Omental fat pad (tissue), 4 donors: Measurements from ENCODE around the gene NR3C1. TPM values are rescaled to one million over a fixed set of nuclear protein-coding genes. Genes with fewer than 3 reads are reported as not detected.

ENCODE experiments used
- ATAC-seq: fragments of 150-250 bp; one replicate; pipeline ENCODE4 v1.9.1; 2016; ENCODE audit warnings: mild to moderate bottlenecking, moderate library complexity; ENCODE audit not compliant: low FRiP score
- DNase-seq: peaks from one replicate; pipeline ENCODE4 v3.0.0-alpha.2; 2019; ENCODE audit warnings: low spot score
- total RNA-seq, 4 donors: library from RNA; depleted of rRNA; stranded (reverse); fragments of >200 nt; gene quantifications; one replicate each; pipeline ENCODE4 v1.1.0, GENCODE V29; 2016
- TF ChIP-seq, protein P1 (sequence below), 3 donors: fragments of 450-650 bp; IDR thresholded peaks; one replicate each; pipeline ENCODE4 v1.5.1; 2016 to 2017; ENCODE audit warnings: antibody characterized with exemption in 3 of 3, mild to moderate bottlenecking in 3 of 3, moderate library complexity in 2 of 3

Gene NR3C1
- total RNA-seq, 4 donors from 2014 or later: 57.1 to 102 (median 62.3) TPM

DNA sequence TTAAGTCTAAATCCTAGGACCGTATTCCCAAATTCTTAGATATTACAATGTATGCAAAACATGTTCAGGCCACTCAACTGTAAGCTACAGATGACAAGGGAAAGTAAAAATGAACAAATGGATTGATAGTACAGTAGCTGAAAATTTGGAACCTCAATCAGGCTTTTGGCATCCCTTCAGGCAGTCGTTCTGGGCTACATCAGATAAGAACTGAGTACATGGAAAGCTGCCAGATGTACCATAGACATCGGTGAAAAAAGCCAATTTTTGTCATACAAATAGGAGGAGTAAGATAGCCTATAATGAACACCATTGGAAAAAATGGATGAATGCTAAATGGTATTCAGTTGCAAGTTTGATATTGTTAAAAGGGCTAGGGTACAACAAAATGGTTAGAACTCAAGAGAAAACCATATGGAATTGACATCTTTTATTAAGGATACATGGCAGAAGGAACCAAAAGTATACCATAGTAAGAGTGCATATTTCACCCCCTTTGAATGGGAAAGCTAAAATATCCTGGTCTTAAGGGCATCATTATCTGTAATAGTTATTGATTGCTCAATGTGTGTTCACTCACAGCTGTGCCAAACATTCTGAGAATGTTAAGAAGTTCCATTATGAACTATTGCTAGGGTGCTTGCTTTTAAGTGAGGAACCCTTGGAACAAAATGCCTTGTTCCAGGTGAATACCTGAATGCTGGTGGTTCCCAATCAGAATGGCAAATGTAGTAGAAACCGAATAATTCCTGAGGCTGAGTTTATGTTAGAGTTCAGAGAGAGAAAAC is 86.4 kb downstream of the NR3C1 start:
- DNase-seq (no peak), ATAC-seq (no peak)
- TF ChIP-seq, protein P1, sequence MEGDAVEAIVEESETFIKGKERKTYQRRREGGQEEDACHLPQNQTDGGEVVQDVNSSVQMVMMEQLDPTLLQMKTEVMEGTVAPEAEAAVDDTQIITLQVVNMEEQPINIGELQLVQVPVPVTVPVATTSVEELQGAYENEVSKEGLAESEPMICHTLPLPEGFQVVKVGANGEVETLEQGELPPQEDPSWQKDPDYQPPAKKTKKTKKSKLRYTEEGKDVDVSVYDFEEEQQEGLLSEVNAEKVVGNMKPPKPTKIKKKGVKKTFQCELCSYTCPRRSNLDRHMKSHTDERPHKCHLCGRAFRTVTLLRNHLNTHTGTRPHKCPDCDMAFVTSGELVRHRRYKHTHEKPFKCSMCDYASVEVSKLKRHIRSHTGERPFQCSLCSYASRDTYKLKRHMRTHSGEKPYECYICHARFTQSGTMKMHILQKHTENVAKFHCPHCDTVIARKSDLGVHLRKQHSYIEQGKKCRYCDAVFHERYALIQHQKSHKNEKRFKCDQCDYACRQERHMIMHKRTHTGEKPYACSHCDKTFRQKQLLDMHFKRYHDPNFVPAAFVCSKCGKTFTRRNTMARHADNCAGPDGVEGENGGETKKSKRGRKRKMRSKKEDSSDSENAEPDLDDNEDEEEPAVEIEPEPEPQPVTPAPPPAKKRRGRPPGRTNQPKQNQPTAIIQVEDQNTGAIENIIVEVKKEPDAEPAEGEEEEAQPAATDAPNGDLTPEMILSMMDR (IDR thresholded peaks at IDR 0.05): no peak

DNA sequence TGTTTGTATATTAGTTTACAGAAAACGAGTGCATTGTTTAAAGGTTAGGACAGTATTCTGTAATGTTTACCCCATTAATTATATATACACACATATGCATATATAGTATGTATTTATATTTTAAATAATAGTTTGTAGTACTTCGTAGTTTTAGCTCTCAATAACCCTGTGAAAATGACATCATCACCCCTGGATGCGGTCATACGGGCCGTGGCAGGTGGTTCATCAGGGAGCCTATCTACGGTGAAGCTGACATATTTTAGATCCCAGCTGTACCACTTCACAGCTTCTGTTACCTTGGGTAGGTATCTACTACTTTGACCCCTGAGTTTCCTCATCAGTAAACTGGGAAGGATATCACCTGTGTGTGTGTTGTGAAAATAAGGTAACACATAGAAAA is 87.1 kb downstream of the NR3C1 start:
- ATAC-seq (no peak), DNase-seq (no peak)
- TF ChIP-seq, protein P1 (IDR thresholded peaks at IDR 0.05): no peak

DNA sequence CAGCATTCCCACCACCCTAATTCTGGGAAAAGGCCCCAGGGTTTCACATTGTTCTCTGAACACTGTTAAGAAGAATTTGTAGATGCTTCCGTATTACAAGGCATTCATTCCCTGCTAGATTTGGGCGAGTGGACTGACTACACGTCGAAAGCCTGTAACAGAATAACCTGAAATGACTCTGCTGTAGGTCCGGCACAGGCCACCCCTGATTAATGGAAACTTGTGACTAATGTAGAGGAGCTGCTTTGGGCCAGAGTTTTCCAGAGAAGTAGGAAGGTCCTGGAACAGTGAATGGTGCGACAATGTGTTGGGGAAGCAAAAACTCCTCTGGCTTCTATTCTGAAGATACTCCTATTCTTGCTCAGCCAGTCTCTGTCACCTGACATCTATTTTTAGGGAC is 87.6 kb downstream of the NR3C1 start:
- DNase-seq (no peak), ATAC-seq (no peak)

DNA sequence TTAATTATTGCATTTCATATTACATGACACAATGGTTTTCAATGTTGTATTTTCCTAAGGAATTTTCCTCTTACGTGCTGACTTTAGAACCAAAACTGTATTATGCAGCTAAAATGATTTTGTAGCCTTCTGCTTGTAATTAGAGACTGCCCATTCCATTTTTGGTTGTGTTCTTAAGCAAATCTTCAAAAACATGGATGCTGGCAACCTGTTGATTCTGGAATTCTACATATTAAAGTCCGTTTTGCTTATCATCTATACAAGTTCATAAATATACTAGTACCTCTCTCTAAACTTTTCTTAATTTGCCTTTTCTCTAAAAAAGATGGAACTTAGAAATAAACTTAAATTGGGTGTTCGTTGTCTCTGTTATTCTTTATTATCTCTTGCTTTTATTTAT is 88.3 kb downstream of the NR3C1 start:
- DNase-seq (no peak), ATAC-seq (no peak)
- TF ChIP-seq, protein P1 (IDR thresholded peaks at IDR 0.05): no peak

More for the DNA sequence above, 87.6 kb downstream of the NR3C1 start:
- TF ChIP-seq, protein P1 (IDR thresholded peaks at IDR 0.05): no peak

DNA sequence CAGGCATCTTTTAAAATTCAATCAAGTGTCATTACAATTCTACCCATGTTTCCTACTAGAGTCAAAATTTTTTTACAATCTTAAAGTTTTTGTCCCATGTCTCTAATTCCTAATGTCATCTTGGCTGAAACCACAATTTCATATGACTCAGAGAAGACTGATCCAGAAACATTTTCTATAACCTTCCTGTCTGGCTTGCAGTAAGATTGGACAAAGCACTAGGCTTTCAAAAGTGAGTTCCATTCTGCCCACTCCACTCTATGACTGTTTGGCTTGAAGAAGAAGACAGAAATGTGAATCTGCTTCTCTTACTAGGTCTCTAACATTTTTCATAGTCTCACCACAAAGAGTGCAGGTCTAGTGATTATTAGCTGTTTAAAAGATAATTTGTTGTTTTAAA is 88.8 kb downstream of the NR3C1 start:
- TF ChIP-seq, protein P1 (IDR thresholded peaks at IDR 0.05): no peak
- ATAC-seq (peak; percentile 55), DNase-seq (no peak)

DNA sequence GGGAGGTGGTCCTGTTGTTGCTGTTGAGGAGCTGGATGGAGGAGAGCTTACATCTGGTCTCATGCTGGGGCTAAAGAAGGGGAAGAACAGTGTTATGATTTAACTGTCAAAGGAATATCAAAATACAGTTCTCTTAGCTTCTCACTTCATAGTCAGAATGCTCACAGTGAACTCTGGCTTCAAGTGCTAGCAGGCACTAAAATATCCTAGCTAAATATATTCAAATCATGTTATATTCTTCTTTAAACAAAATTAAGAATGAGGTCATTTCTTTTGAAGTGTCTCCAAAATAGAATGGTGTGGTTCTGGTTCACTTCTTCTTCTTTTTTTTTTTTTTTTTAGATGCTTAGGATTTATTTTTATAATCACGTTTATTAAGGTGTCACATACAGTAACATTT is 89.4 kb downstream of the NR3C1 start:
- TF ChIP-seq, protein P1 (IDR thresholded peaks at IDR 0.05): no peak
- DNase-seq (no peak), ATAC-seq (no peak)

DNA sequence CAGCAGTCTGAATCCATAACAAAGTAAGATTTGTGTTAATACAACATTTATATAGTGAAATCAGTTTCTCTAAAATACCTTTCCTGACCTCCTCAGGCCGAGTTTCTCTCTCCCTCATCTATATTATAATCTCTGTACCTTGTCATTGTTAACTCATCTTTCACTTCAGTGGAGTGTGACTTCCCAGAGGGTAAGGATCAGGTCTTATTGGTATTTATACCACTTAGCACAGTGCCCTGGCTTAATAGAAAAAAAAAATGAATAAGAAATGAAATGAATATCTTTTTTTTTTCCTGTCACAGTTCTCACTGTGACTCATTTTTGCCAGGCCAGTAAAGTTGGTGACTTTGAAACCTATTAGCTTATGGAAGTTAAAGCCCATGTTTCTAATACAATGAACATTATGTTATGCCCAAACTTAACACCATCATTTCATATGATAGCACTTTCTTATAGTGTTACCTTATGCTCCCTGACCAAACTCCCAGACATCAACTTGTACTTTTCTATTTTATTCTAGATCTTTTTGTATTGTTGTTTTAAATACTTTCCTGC is 90.1 kb downstream of the NR3C1 start:
- ATAC-seq (no peak), DNase-seq (no peak)
- TF ChIP-seq, protein P1 (IDR thresholded peaks at IDR 0.05): no peak
